Gastroesophageal sphincter (tissue), 4 donors: ENCODE results near the gene HS3ST3A1. TPM values are rescaled to one million over a fixed set of nuclear protein-coding genes. Genes with fewer than 3 reads are reported as not detected.

ENCODE experiments used
- ATAC-seq: fragments of 150-250 bp; one replicate; pipeline ENCODE4 v1.9.1; 2016; ENCODE audit warnings: mild to moderate bottlenecking, moderate library complexity
- H3K27ac ChIP-seq, 4 donors: fragments of 200-600 bp; sonication (generic) in 3 of 4; 1 replicate in 3 of 4; 2 replicates in 1 of 4; pipeline ENCODE4 v1.5.1; 2016 to 2019
- H3K27me3 ChIP-seq: fragments of 200-600 bp; sonication (generic); one replicate; pipeline ENCODE4 v1.5.1; 2019
- H3K36me3 ChIP-seq, 2 donors: fragments of 200-600 bp; sonication (generic); one replicate each; pipeline ENCODE4 v1.5.1; 2019; ENCODE audit warnings: control low read depth in 1 of 2
- H3K4me1 ChIP-seq, 3 donors: fragments of 200-600 bp; sonication (generic); 1 replicate in 2 of 3; 2 replicates in 1 of 3; pipeline ENCODE4 v1.5.1; 2016 to 2019; ENCODE audit warnings: control low read depth in 2 of 3
- H3K4me3 ChIP-seq, 2 donors: fragments of 200-600 bp; sonication (generic); one replicate each; pipeline ENCODE4 v1.5.1; 2019; ENCODE audit warnings: mild to moderate bottlenecking in 1 of 2, moderate library complexity in 1 of 2
- H3K9me3 ChIP-seq, 3 donors: fragments of 200-600 bp; sonication (generic); one replicate each; pipeline ENCODE4 v1.5.1; 2017 to 2019; ENCODE audit warnings: control low read depth in 2 of 3
- EP300 ChIP-seq: sonication (generic); formaldehyde crosslinking; IDR thresholded peaks from one replicate; pipeline ENCODE4 v1.6.1; 2017; ENCODE audit warnings: antibody characterized with exemption, mild to moderate bottlenecking
- POLR2A ChIP-seq, 2 donors: fragments of 450-650 bp; IDR thresholded peaks; one replicate each; pipeline ENCODE4 v1.6.1; 2017; ENCODE audit warnings: antibody characterized with exemption in 2 of 2, mild to moderate bottlenecking in 2 of 2, moderate library complexity in 1 of 2
- POLR2AphosphoS5 ChIP-seq: sonication (generic); formaldehyde crosslinking; IDR thresholded peaks from one replicate; pipeline ENCODE4 v1.6.1; 2017; ENCODE audit warnings: antibody characterized with exemption
- WGBS, 2 donors: methylation state at CpG; one replicate each; pipeline ENCODE4 v1.1.5; 2018; ENCODE audit warnings: low coverage in 1 of 2; 5-methylcytosine and 5-hydroxymethylcytosine counted together
- total RNA-seq, 4 donors: library from RNA; depleted of rRNA; stranded (reverse); fragments of >200 nt; gene quantifications; one replicate each; pipeline ENCODE4 v1.1.0, GENCODE V29; 2016
- TF ChIP-seq, protein P1 (sequence below), 4 experiments: fragments of 200-600 bp in 2 of 4; fragments of 450-650 bp in 2 of 4; sonication (generic) in 1 of 4; IDR thresholded peaks; one replicate each; pipeline ENCODE4 v1.5.1; 2017 to 2019; ENCODE audit warnings: antibody characterized with exemption in 4 of 4, mild to moderate bottlenecking in 2 of 4, moderate library complexity in 2 of 4

Gene HS3ST3A1
- total RNA-seq, 4 donors from 2014 or later, result 5.9 to 10.9 (median 8.9) TPM

DNA sequence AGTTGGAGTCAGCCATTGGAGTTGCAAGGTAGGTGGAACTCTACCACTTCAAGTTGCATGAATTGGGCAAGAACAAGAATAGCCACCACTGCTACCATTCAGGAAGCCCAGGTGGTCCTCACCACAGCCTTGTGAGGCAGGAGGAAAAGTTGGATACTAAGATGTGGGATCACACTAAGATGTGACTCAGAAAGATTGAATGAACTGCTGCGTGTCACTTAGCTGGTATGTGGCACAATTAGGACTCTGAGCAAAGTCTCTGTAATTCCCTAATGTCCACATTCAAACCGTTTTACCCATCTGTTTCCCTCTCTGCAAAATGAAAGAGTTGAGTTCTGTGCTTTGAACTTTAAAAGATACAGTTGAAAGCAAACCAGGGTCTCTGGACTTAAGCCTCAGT is 44.7 kb upstream of the HS3ST3A1 start:
- no peaks in the 10 kb centered on the region for H3K9me3 ChIP-seq
- no peaks in the 10 kb centered on the region for H3K27me3 ChIP-seq
- H3K36me3 ChIP-seq, result no peaks in the 10 kb centered on the region
- no peak for ATAC-seq
- H3K4me3 ChIP-seq, result no peak overlapping the region
- no peaks in the 10 kb centered on the region for H3K4me1 ChIP-seq
- TF ChIP-seq POLR2A (IDR thresholded peaks at IDR 0.05) (no peak), EP300 (no peak), POLR2AphosphoS5 (no peak)
- TF ChIP-seq, protein P1, sequence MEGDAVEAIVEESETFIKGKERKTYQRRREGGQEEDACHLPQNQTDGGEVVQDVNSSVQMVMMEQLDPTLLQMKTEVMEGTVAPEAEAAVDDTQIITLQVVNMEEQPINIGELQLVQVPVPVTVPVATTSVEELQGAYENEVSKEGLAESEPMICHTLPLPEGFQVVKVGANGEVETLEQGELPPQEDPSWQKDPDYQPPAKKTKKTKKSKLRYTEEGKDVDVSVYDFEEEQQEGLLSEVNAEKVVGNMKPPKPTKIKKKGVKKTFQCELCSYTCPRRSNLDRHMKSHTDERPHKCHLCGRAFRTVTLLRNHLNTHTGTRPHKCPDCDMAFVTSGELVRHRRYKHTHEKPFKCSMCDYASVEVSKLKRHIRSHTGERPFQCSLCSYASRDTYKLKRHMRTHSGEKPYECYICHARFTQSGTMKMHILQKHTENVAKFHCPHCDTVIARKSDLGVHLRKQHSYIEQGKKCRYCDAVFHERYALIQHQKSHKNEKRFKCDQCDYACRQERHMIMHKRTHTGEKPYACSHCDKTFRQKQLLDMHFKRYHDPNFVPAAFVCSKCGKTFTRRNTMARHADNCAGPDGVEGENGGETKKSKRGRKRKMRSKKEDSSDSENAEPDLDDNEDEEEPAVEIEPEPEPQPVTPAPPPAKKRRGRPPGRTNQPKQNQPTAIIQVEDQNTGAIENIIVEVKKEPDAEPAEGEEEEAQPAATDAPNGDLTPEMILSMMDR (IDR thresholded peaks at IDR 0.05), result no peak
- no peak overlapping the region for H3K27ac ChIP-seq
- 87% methylated on average over 2 of the region's 2 CpGs; no CpG with 5 or more reads in 1 of the 2 donors for WGBS, 2 donors

DNA sequence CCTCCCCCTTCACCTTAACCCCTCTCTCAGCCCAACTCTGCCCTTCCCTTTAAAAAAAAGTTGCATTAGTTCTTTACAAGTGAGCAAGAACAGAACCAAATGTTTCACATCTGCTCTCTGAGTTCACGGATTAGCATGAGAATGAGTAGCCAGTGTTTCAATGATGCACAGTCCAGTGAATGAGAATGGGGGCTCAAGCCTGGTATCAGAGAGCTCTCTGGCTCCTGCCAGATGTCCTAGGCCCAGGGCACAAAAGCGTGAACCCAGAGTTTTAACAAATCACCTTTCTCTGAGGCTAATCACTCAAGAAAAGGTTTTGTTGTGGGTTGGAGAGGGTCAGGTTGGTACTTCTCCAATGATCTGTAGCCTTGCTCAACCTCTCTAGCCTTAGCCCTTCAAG is 41.5 kb upstream of the HS3ST3A1 start:
- 66% methylated on average over 2 of the region's 2 CpGs; no CpG with 5 or more reads in 1 of the 2 donors for WGBS, 2 donors
- ATAC-seq, result no peak

DNA sequence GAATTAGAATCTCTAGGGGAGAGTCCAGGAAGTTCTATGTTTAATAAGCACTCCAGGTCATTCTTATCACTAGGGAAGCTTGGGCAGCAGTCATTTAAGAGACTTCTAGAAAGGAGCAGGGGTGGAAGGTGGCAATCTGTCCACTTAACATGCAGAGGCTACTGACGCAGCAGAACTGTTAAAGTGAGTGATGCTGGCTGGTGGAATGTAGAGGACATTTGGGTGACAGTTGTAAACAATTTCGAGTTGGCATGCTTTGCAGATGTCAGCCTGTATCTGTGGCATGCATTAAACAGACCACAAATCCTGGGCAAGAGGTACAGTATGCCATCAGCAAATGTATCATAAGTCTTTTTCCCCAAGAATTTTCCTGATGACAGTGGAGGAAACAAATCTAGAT is 40.5 kb upstream of the HS3ST3A1 start:
- Histone ChIP-seq H3K27ac (no peak overlapping the region), H3K4me1 (no peaks in the 10 kb centered on the region), H3K4me3 (no peak overlapping the region), H3K9me3 (no peaks in the 10 kb centered on the region), H3K36me3 (no peaks in the 10 kb centered on the region), H3K27me3 (no peaks in the 10 kb centered on the region)
- ATAC-seq, result no peak
- 25 to 36% methylated on average over 2 of the region's 2 CpGs for WGBS, 2 donors
- TF ChIP-seq EP300 (no peak), POLR2AphosphoS5 (no peak), POLR2A (IDR thresholded peaks at IDR 0.05) (no peak)
- TF ChIP-seq, protein P1 (IDR thresholded peaks at IDR 0.05), result no peak

More for the DNA sequence above, 41.5 kb upstream of the HS3ST3A1 start:
- Histone ChIP-seq H3K9me3 (no peaks in the 10 kb centered on the region), H3K27me3 (no peaks in the 10 kb centered on the region), H3K36me3 (no peaks in the 10 kb centered on the region), H3K4me1 (no peaks in the 10 kb centered on the region), H3K27ac (no peak overlapping the region), H3K4me3 (no peak overlapping the region)
- TF ChIP-seq POLR2A (IDR thresholded peaks at IDR 0.05), result no peak
- TF ChIP-seq, protein P1 (IDR thresholded peaks at IDR 0.05), result no peak
- TF ChIP-seq EP300, result no peak
- no peak for TF ChIP-seq POLR2AphosphoS5

DNA sequence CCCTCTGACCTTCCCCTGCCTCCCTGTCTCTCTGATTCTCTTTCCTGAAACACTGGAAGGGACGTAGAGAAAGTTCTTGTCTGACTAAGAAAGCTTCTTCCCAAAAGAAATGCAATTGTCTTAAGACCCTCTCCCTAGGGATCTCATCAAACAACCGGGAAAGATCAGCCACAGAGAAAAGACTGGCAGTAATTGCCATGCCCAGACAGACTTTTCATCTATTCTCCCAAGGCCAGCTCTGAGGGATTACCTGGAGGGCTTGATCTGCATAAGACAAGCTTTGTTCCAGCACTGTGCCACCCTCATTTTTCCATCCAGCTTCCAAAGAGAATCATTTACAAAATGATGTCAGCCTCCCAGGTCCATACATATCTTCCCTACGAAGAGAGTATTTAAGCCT is 38.8 kb upstream of the HS3ST3A1 start:
- no peak for ATAC-seq
- H3K9me3 ChIP-seq, result no peaks in the 10 kb centered on the region
- no peaks in the 10 kb centered on the region for H3K36me3 ChIP-seq
- H3K27ac ChIP-seq, result no peak overlapping the region
- no peaks in the 10 kb centered on the region for H3K4me1 ChIP-seq
- 57 to 62% methylated on average over 3 of the region's 3 CpGs for WGBS, 2 donors
- no peaks in the 10 kb centered on the region for H3K27me3 ChIP-seq
- H3K4me3 ChIP-seq, result no peak overlapping the region
- TF ChIP-seq EP300 (no peak), POLR2A (IDR thresholded peaks at IDR 0.05) (no peak), POLR2AphosphoS5 (no peak)
- TF ChIP-seq, protein P1 (IDR thresholded peaks at IDR 0.05), result no peak

DNA sequence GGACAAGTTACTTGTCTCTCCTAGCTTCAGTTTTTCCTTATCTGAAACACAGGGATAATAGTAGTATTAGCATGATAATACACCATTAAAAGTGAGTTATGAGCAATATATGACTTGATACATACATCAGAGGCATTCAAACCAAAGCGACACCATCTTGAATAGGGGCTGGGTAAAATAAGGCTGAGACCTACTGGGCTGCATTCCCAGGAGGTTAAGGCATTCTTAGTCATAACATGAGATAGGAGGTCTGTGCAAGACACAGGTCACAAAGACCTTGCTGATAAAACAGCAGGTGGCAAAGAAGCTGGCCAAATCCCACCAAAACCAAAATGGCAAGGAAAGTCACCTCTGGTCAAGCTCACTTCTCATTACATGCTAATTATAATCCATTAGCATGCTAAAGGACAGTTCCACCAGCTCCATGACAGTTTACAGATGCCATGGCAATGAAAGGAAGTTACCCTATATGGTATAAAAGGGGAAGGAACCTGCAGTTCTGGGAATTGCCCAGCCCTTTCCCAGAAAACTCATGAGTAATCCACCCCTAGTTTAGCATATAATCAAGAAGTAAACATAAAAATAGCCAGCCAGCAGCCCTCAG is 37.2 kb upstream of the HS3ST3A1 start:
- Histone ChIP-seq H3K27me3 (no peaks in the 10 kb centered on the region), H3K36me3 (no peaks in the 10 kb centered on the region), H3K4me1 (no peaks in the 10 kb centered on the region), H3K9me3 (no peaks in the 10 kb centered on the region), H3K27ac (no peak overlapping the region), H3K4me3 (no peak overlapping the region)
- no peak for TF ChIP-seq POLR2AphosphoS5
- TF ChIP-seq, protein P1 (IDR thresholded peaks at IDR 0.05), result no peak
- no peak for TF ChIP-seq EP300
- no peak for TF ChIP-seq POLR2A (IDR thresholded peaks at IDR 0.05)
- ATAC-seq, result no peak
- WGBS, 2 donors, result 100% methylated on average over 1 of the region's 1 CpG; no CpG with 5 or more reads in 1 of the 2 donors
